K562 (cell line): Measurements from ENCODE around the gene SLITRK2. TPM values are rescaled to one million over a fixed set of nuclear protein-coding genes. Genes with fewer than 3 reads are reported as not detected.

Source experiments
- ATAC-seq: fragments of 200-7000 bp; cut with Tn5 transposase; 3 replicates; pipeline ENCODE4 v1.9.1; 2020; ENCODE audit warnings: moderate library complexity
- BruUV-seq: library from RNA; stranded (reverse); fragments of 400-500 nt; replicated peaks from 2 replicates; lab custom pipeline; 2021; lab: Mats Ljungman, UMichigan
- CTCF ChIA-PET: fragments of 300-600 bp; formaldehyde crosslinking; extraction: SDS; loops from one replicate; lab custom pipeline; 2021; ENCODE audit warnings: low intra/inter-chr PET ratio; lab: Yijun Ruan, JAX
- POLR2A ChIA-PET: fragments of 300-600, 350-650 bp; sonication (Branson Sonifier 250); formaldehyde crosslinking; extraction: SDS; loops from one replicate; lab custom pipeline; 2021; ENCODE audit warnings: antibody characterized with exemption, inconsistent platforms; lab: Yijun Ruan, JAX
- DNase-seq, 4 experiments: peaks; one replicate each; pipeline versions ENCODE4 v3.0.0 to v3.0.0-alpha.2; 2011 to 2018; ENCODE audit warnings: low spot score in 3 of 4, mixed read lengths in 3 of 4; ENCODE audit errors: extremely low read depth in 1 of 4
- FAIRE-seq: peaks from 2 replicates; lab custom pipeline; 2011; peaks lifted over from hg19 to GRCh38; lab: Jason Lieb, UNC
- H2AFZ ChIP-seq: 2 replicates; pipeline ENCODE4 v1.6.0; 2011; ENCODE audit warnings: low read depth, low read length, control low read depth, inconsistent platforms
- H3K27ac ChIP-seq: fragments of 200-600 bp; 3 replicates; pipeline ENCODE4 v1.8.0; 2011; ENCODE audit warnings: low read depth, mild to moderate bottlenecking, control low read depth, inconsistent platforms, low read length, moderate library complexity, mixed read lengths; ENCODE audit errors: extremely low read depth
- H3K27me3 ChIP-seq, 2 experiments: fragments of 300-600 bp in 1 of 2; 2 replicates in 1 of 2; 3 replicates in 1 of 2; pipeline versions ENCODE4 v1.6.0 to v1.8.0; 2011; ENCODE audit warnings: inconsistent platforms in 2 of 2, low read length in 2 of 2, mild to moderate bottlenecking in 1 of 2, mixed read lengths in 1 of 2, moderate library complexity in 1 of 2; ENCODE audit not compliant: control insufficient read depth in 2 of 2, insufficient read depth in 2 of 2
- H3K36me3 ChIP-seq: fragments of 300-600 bp; 3 replicates; pipeline ENCODE4 v1.8.0; 2011; ENCODE audit warnings: mild to moderate bottlenecking, low read length, inconsistent platforms; ENCODE audit not compliant: control insufficient read depth, insufficient read depth
- H3K4me1 ChIP-seq, 2 experiments: fragments of 200-600 bp in 1 of 2; replicated peaks in 1 of 2; 2 replicates in 1 of 2; 3 replicates in 1 of 2; pipeline versions ENCODE4 v1.5.1 to v1.8.0; 2011; ENCODE audit warnings: inconsistent platforms in 2 of 2, low read length in 2 of 2, mild to moderate bottlenecking in 1 of 2, mixed read lengths in 1 of 2, moderate library complexity in 1 of 2; ENCODE audit not compliant: control insufficient read depth in 2 of 2, insufficient read depth in 2 of 2
- H3K4me2 ChIP-seq: 2 replicates; pipeline ENCODE4 v1.6.1; 2011; ENCODE audit warnings: low read length, control low read depth, inconsistent platforms, mixed read lengths; ENCODE audit not compliant: insufficient read depth
- H3K4me3 ChIP-seq: fragments of 200-600 bp; sonication (generic), shearing (Covaris generic); 2 replicates; pipeline ENCODE4 v1.5.1; 2016; ENCODE audit warnings: control low read depth, inconsistent platforms
- H3K79me2 ChIP-seq: fragments of 200-600 bp; 3 replicates; pipeline ENCODE4 v1.8.0; 2011; ENCODE audit warnings: low read length, inconsistent platforms; ENCODE audit not compliant: control insufficient read depth, insufficient read depth
- H3K9ac ChIP-seq, 2 experiments: 2 replicates each; pipeline versions ENCODE4 v1.6.0 to v1.6.1; 2011; ENCODE audit warnings: low read depth in 2 of 2, low read length in 2 of 2, control low read depth in 1 of 2, inconsistent platforms in 1 of 2, mild to moderate bottlenecking in 1 of 2, mixed read lengths in 1 of 2; ENCODE audit not compliant: insufficient read depth in 1 of 2
- H3K9me1 ChIP-seq: one replicate; pipeline ENCODE4 v1.6.0; 2011; ENCODE audit warnings: inconsistent platforms, mild to moderate bottlenecking, low read length, moderate library complexity; ENCODE audit not compliant: control insufficient read depth, insufficient read depth
- H3K9me3 ChIP-seq: replicated peaks from 2 replicates; pipeline ENCODE4 v1.5.1; 2011; ENCODE audit warnings: low read depth, low read length, inconsistent platforms; ENCODE audit not compliant: control insufficient read depth, insufficient read depth
- H4K20me1 ChIP-seq: replicated peaks from 2 replicates; pipeline ENCODE4 v1.6.1; 2011; ENCODE audit warnings: low read length, inconsistent platforms, mixed read lengths; ENCODE audit not compliant: control insufficient read depth, insufficient read depth
- CHD2 ChIP-seq: IDR thresholded peaks from 2 replicates; pipeline ENCODE4 v1.6.1; 2011; ENCODE audit warnings: low read depth, low read length
- MYBL2 ChIP-seq, 2 experiments: fragments of 450-650 bp in 1 of 2; sonication (generic) in 1 of 2; formaldehyde crosslinking in 1 of 2; IDR thresholded peaks; 2 replicates each; pipeline versions ENCODE4 v1.6.1 to v1.8.1; 2017 to 2022; ENCODE audit warnings: borderline replicate concordance in 1 of 2, inconsistent platforms in 1 of 2, low read depth in 1 of 2, mild to moderate bottlenecking in 1 of 2, missing genetic modification reagents in 1 of 2, moderate library complexity in 1 of 2
- PPARD ChIP-seq: fragments of 250-450 bp; sonication (Bioruptor Pico); IDR thresholded peaks from 2 replicates; pipeline ENCODE4 v1.8.0; 2022; ENCODE audit warnings: inconsistent platforms, mild to moderate bottlenecking, moderate library complexity
- RBM22 ChIP-seq: fragments of 200-400 bp; formaldehyde crosslinking; IDR thresholded peaks from 2 replicates; pipeline ENCODE4 v1.6.1; 2018; ENCODE audit warnings: low read length, low read depth; ENCODE audit not compliant: poor library complexity, severe bottlenecking
- WGBS: fragments of 100-300 bp; shearing (Covaris generic); methylation state at CpG from one replicate; pipeline ENCODE4 v1.1.6; 2016; ENCODE audit warnings: low coverage, mixed read lengths; ENCODE audit not compliant: insufficient coverage; ENCODE audit errors: missing lambda C conversion rate; 5-methylcytosine and 5-hydroxymethylcytosine counted together
- in situ Hi-C: fragments of 300-500 bp; cut with MboI; formaldehyde crosslinking; loops from 4 replicates; pipeline ENCODE4 v1.15.0; 2018; ENCODE audit warnings: inconsistent platforms, mixed read lengths
- intact Hi-C: fragments of 100-400 bp; cut with micrococcal nuclease; formaldehyde crosslinking; loops from 2 replicates; pipeline ENCODE4 v1.14.2; 2022
- polyA plus RNA-seq, 8 experiments: library from polyadenylated mRNA; depleted of rRNA in 4 of 8; stranded (reverse) in 5 of 8; unstranded in 3 of 8; fragments of >200 nt; fragmentation: Nextera tagmentation in 2 of 8; fragmentation: Illumina TruSeq in 1 of 8; extraction: Ambion mirVana in 2 of 8; extraction: Trizol in 1 of 8; gene quantifications; 2 replicates each; pipeline versions ENCODE4 v1.2.1 to v1.2.3, GENCODE V29; 2011 to 2014; ENCODE audit warnings: inconsistent platforms in 1 of 8, missing spikeins in 1 of 8
- total RNA-seq, 7 experiments: library from RNA; depleted of rRNA in 6 of 7; stranded (reverse); fragments of >200 nt in 6 of 7; fragmentation: Illumina TruSeq in 2 of 7; extraction: Trizol in 2 of 7; gene quantifications; 2 replicates each; pipeline versions ENCODE4 v1.2.1 to v1.2.3, GENCODE V29; 2011 to 2021; ENCODE audit warnings: low replicate concordance in 1 of 7
- TF ChIP-seq, protein P1 (sequence below): fragments of 150-350 bp; conservative IDR thresholded peaks from 2 replicates; pipeline ENCODE4 v1.6.1; 2014; ENCODE audit warnings: low read length

The SLITRK2 gene
- total and polyA plus RNA-seq, 9 of the 15 experiments (the other 6 are each of a cell fraction or from before 2014, with no cell fraction given): not detected

DNA sequence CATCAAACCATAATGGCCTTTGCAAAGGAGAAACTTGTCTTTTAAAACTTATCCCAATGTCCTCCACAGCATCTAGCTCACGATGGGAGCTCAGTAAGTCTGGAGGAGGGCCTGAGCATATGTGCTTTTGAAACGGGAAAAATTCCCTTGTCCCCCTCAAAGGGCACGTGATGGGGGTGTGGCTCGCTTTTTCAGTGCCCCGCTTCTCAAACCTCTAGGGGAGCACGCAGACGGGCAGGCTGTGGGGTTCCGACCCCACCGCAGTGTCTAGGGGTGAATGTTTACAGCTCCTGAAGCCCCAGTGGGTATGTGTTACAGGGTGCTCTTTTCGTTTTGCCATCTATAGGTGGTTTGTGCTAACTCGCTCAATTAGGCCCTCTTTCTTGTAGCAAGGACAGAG is 31.2 kb downstream of the SLITRK2 start (continued):
- TF ChIP-seq, protein P1, sequence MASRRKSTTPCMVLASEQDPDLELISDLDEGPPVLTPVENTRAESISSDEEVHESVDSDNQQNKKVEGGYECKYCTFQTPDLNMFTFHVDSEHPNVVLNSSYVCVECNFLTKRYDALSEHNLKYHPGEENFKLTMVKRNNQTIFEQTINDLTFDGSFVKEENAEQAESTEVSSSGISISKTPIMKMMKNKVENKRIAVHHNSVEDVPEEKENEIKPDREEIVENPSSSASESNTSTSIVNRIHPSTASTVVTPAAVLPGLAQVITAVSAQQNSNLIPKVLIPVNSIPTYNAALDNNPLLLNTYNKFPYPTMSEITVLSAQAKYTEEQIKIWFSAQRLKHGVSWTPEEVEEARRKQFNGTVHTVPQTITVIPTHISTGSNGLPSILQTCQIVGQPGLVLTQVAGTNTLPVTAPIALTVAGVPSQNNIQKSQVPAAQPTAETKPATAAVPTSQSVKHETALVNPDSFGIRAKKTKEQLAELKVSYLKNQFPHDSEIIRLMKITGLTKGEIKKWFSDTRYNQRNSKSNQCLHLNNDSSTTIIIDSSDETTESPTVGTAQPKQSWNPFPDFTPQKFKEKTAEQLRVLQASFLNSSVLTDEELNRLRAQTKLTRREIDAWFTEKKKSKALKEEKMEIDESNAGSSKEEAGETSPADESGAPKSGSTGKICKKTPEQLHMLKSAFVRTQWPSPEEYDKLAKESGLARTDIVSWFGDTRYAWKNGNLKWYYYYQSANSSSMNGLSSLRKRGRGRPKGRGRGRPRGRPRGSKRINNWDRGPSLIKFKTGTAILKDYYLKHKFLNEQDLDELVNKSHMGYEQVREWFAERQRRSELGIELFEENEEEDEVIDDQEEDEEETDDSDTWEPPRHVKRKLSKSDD: no peak
- TF ChIP-seq, all 486 proteins: peak for 0

DNA sequence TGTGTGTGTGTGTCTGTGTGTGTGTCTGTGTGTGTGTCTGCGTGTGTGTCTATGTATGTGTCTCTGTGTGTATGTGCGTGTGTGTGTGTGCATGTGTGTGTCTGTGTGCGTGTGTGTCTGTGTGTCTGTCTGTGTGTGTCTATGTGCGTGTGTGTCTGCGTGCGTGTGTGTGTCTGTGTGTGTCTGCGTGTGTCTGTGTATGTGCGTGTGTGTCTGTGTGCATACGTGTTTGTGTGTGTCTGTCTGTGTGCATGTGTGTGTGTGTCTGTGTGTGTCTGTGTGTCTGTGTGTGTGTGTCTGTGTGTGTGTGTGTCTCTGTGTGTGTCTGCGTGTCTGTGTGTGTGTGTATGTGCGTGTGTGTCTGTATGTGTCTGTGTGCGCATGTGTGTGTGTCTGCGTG is 35.6 kb downstream of the SLITRK2 start:
- Histone ChIP-seq H2AFZ (no peak overlapping the region), H3K27me3 (no peaks in the 10 kb centered on the region), H3K79me2 (no peaks in the 10 kb centered on the region), H3K9me1 (no peaks in the 10 kb centered on the region), H3K9me3 (no peaks in the 10 kb centered on the region), H3K4me3 (no peak overlapping the region), H3K9ac (no peak overlapping the region), H4K20me1 (no peaks in the 10 kb centered on the region), H3K4me2 (no peak overlapping the region), H3K27ac (no peak overlapping the region), H3K36me3 (no peaks in the 10 kb centered on the region), H3K4me1 (no peaks in the 10 kb centered on the region)
- TF ChIP-seq RBM22 (no peak), PPARD (CRISPR knock-in tag) (no peak), CHD2 (no peak), MYBL2 (IDR thresholded peaks at IDR 0.05; ENCODE audit: low read depth) (no peak), MYBL2 (CRISPR knock-in tag; IDR thresholded peaks at IDR 0.05; ENCODE audit: borderline replicate concordance) (no peak)
- in situ Hi-C loops: no loop called here
- FAIRE-seq: no peak
- no peak for ATAC-seq
- 0% methylated on average over 2 of the region's 13 CpGs for WGBS
- no peak for DNase-seq
- CTCF ChIA-PET: no interaction called here
- intact Hi-C loops: no loop called here
- no TSS peak for BruUV-seq
- POLR2A ChIA-PET: no interaction called here
